IMR-90 (cell line): Measurements from ENCODE around the gene GLT8D2. TPM values are rescaled to one million over a fixed set of nuclear protein-coding genes. Genes with fewer than 3 reads are reported as not detected.

Experiments used
- ATAC-seq: fragments of 200-7000 bp; cut with Tn5 transposase; 2 replicates; pipeline ENCODE4 v1.9.1; 2020; ENCODE audit warnings: low read depth, mild to moderate bottlenecking, moderate library complexity
- BruUV-seq: library from RNA; stranded (reverse); fragments of 400-500 nt; replicated peaks from 2 replicates; lab custom pipeline; 2021; lab: Mats Ljungman, UMichigan
- CTCF ChIA-PET: fragments of 300-600 bp; formaldehyde crosslinking; extraction: SDS; loops from one replicate; lab custom pipeline; 2021; ENCODE audit warnings: antibody characterized with exemption; lab: Yijun Ruan, JAX
- POLR2A ChIA-PET: fragments of 300-600 bp; sonication (Branson Sonifier 250); formaldehyde crosslinking; loops from one replicate; lab custom pipeline; 2022; ENCODE audit warnings: antibody characterized with exemption; ENCODE audit not compliant: unreplicated experiment; lab: Charles Lee
- DNase-seq: peaks from one replicate; pipeline ENCODE4 v3.0.0; 2013
- H2AFZ ChIP-seq: replicated peaks from 2 replicates; pipeline ENCODE3; 2013; ENCODE audit warnings: low read length, mild to moderate bottlenecking; ENCODE audit not compliant: poor library complexity
- H2AK5ac ChIP-seq: 2 replicates; pipeline ENCODE4 v1.6.1; 2013; ENCODE audit warnings: low read depth, low read length, inconsistent platforms
- H2AK9ac ChIP-seq: replicated peaks from 2 replicates; pipeline ENCODE3; 2013; ENCODE audit warnings: mild to moderate bottlenecking, low read depth, low read length, moderate library complexity; ENCODE audit not compliant: poor library complexity
- H2BK120ac ChIP-seq: 2 replicates; pipeline ENCODE4 v1.6.1; 2013; ENCODE audit warnings: low read depth, low read length, inconsistent platforms
- H2BK15ac ChIP-seq: 3 replicates; pipeline ENCODE4 v1.6.1; 2013; ENCODE audit warnings: low read depth, low read length, inconsistent platforms
- H2BK20ac ChIP-seq: 2 replicates; pipeline ENCODE4 v1.6.1; 2013; ENCODE audit warnings: low read depth, mild to moderate bottlenecking, inconsistent platforms, low read length, moderate library complexity
- H2BK5ac ChIP-seq: 2 replicates; pipeline ENCODE4 v1.6.1; 2013; ENCODE audit warnings: mild to moderate bottlenecking, low read depth, low read length, inconsistent platforms; ENCODE audit not compliant: poor library complexity, severe bottlenecking
- H3K14ac ChIP-seq: replicated peaks from 2 replicates; pipeline ENCODE4 v1.6.1; 2013; ENCODE audit warnings: low read depth, low read length, inconsistent platforms
- H3K18ac ChIP-seq: 2 replicates; pipeline ENCODE4 v1.6.1; 2013; ENCODE audit warnings: low read depth, low read length, control low read depth
- H3K23ac ChIP-seq: 2 replicates; pipeline ENCODE4 v1.6.1; 2013; ENCODE audit warnings: low read depth, low read length, inconsistent platforms
- H3K27ac ChIP-seq: 2 replicates; pipeline ENCODE4 v1.5.1; 2013; ENCODE audit warnings: mild to moderate bottlenecking, control low read depth, low read length; ENCODE audit not compliant: insufficient read depth
- H3K27me3 ChIP-seq: 2 replicates; pipeline ENCODE4 v1.6.1; 2013; ENCODE audit warnings: low read length; ENCODE audit not compliant: control insufficient read depth, insufficient read depth
- H3K36me3 ChIP-seq: 2 replicates; pipeline ENCODE4 v1.6.1; 2013; ENCODE audit warnings: low read length, mixed read lengths; ENCODE audit not compliant: control insufficient read depth, insufficient read depth
- H3K4ac ChIP-seq: 2 replicates; pipeline ENCODE4 v1.6.1; 2013; ENCODE audit warnings: low read depth, low read length, inconsistent platforms
- H3K4me1 ChIP-seq: 2 replicates; pipeline ENCODE4 v1.6.1; 2013; ENCODE audit warnings: low read length, mixed read lengths; ENCODE audit not compliant: control insufficient read depth, insufficient read depth
- H3K4me2 ChIP-seq: 2 replicates; pipeline ENCODE4 v1.6.1; 2013; ENCODE audit warnings: low read depth, mild to moderate bottlenecking, control low read depth, low read length, moderate library complexity
- H3K4me3 ChIP-seq: 2 replicates; pipeline ENCODE4 v1.5.1; 2013; ENCODE audit warnings: low read depth, mild to moderate bottlenecking, control low read depth, low read length, moderate library complexity; ENCODE audit not compliant: insufficient read depth
- H3K56ac ChIP-seq: 2 replicates; pipeline ENCODE4 v1.6.1; 2013; ENCODE audit warnings: low read length, inconsistent platforms; ENCODE audit not compliant: insufficient read depth; ENCODE audit errors: extremely low read depth
- H3K79me1 ChIP-seq, 2 experiments: 2 replicates each; pipeline ENCODE4 v1.6.1; 2013; ENCODE audit warnings: low read length in 2 of 2, inconsistent platforms in 1 of 2, low read depth in 1 of 2
- H3K9ac ChIP-seq: 2 replicates; pipeline ENCODE4 v1.6.1; 2013; ENCODE audit warnings: low read depth, low read length, control low read depth
- H3K9me1 ChIP-seq: 2 replicates; pipeline ENCODE4 v1.6.1; 2013; ENCODE audit warnings: low read length, inconsistent platforms; ENCODE audit not compliant: insufficient read depth
- H3K9me3 ChIP-seq: 2 replicates; pipeline ENCODE4 v1.6.1; 2013; ENCODE audit warnings: low read length; ENCODE audit not compliant: control insufficient read depth, insufficient read depth
- H4K20me1 ChIP-seq: 2 replicates; pipeline ENCODE4 v1.6.1; 2013; ENCODE audit warnings: low read length, inconsistent platforms; ENCODE audit not compliant: insufficient read depth
- H4K5ac ChIP-seq: 2 replicates; pipeline ENCODE4 v1.6.1; 2013; ENCODE audit warnings: mild to moderate bottlenecking, low read depth, low read length, control low read depth
- H4K8ac ChIP-seq, 2 experiments: 2 replicates each; pipeline ENCODE4 v1.6.1; 2013; ENCODE audit warnings: low read depth in 2 of 2, low read length in 2 of 2, control low read depth in 1 of 2, inconsistent platforms in 1 of 2
- H4K91ac ChIP-seq: 2 replicates; pipeline ENCODE4 v1.6.1; 2013; ENCODE audit warnings: low read depth, low read length, inconsistent platforms; ENCODE audit not compliant: insufficient read depth
- CEBPB ChIP-seq: IDR thresholded peaks from 2 replicates; pipeline ENCODE4 v1.6.1; 2012; ENCODE audit warnings: low read depth, low read length, improper control_type of control experiment
- FOS ChIP-seq: fragments of 150-350 bp; IDR thresholded peaks from 2 replicates; pipeline ENCODE4 v1.6.1; 2016; ENCODE audit warnings: low read depth, low read length
- MAFK ChIP-seq: IDR thresholded peaks from 2 replicates; pipeline ENCODE4 v1.6.1; 2012; ENCODE audit warnings: low read depth, low read length, improper control_type of control experiment
- MAZ ChIP-seq: IDR thresholded peaks from 2 replicates; pipeline ENCODE4 v1.6.1; 2012; ENCODE audit warnings: low read depth, mild to moderate bottlenecking, low read length, improper control_type of control experiment, moderate library complexity, borderline replicate concordance
- MXI1 ChIP-seq: IDR thresholded peaks from 2 replicates; pipeline ENCODE4 v1.6.1; 2012; ENCODE audit warnings: low read depth, mild to moderate bottlenecking, low read length, moderate library complexity, borderline replicate concordance
- NFE2L2 ChIP-seq: fragments of 150-350 bp; IDR thresholded peaks from 2 replicates; pipeline ENCODE4 v1.6.1; 2016; ENCODE audit warnings: low read depth, mild to moderate bottlenecking, low read length
- POLR2A ChIP-seq: IDR thresholded peaks from 2 replicates; pipeline ENCODE4 v1.6.1; 2012; ENCODE audit warnings: mild to moderate bottlenecking, low read depth, low read length
- RAD21 ChIP-seq: IDR thresholded peaks from 2 replicates; pipeline ENCODE4 v1.6.1; 2012; ENCODE audit warnings: low read length, improper control_type of control experiment
- RCOR1 ChIP-seq: IDR thresholded peaks from 2 replicates; pipeline ENCODE4 v1.6.1; 2012; ENCODE audit warnings: mild to moderate bottlenecking, low read length, improper control_type of control experiment; ENCODE audit not compliant: insufficient replicate concordance
- WGBS, 2 experiments: methylation state at CpG; one replicate each; pipeline versions ENCODE4 v1.1.5 to v1.1.7; 2013; ENCODE audit warnings: missing lambda C conversion rate in 2 of 2; ENCODE audit not compliant: insufficient read length in 1 of 2; ENCODE audit errors: extremely low coverage in 2 of 2; 5-methylcytosine and 5-hydroxymethylcytosine counted together
- dilution Hi-C: fragments of 300-500 bp; cut with HindIII; formaldehyde crosslinking; loops from one replicate; pipeline ENCODE4 v1.14.3; 2018; ENCODE audit warnings: low sequenced_read_pairs; ENCODE audit not compliant: unreplicated experiment
- in situ Hi-C: fragments of 300-500 bp; cut with MboI; formaldehyde crosslinking; loops from 3 replicates; pipeline ENCODE4 v1.14.3; 2019; ENCODE audit warnings: low sequenced_read_pairs, inconsistent platforms, mixed read lengths
- intact Hi-C: fragments of 100-400 bp; cut with micrococcal nuclease; formaldehyde crosslinking; loops from 2 replicates; pipeline ENCODE4 v1.10.0; 2022
- polyA plus RNA-seq, 3 experiments: library from polyadenylated mRNA; depleted of rRNA; stranded (reverse); fragments of >200 nt; gene quantifications; 2 replicates each; pipeline ENCODE4 v1.2.3, GENCODE V29; 2012; ENCODE audit warnings: low replicate concordance in 1 of 3
- total RNA-seq: library from RNA; depleted of rRNA; stranded (reverse); fragments of >200 nt; gene quantifications from 2 replicates; pipeline ENCODE4 v1.2.3, GENCODE V29; 2012

GLT8D2 gene
- total and polyA plus RNA-seq, 2 of the 4 experiments (the other 2 are of a cell fraction): 33.5 to 47.9 TPM

DNA sequence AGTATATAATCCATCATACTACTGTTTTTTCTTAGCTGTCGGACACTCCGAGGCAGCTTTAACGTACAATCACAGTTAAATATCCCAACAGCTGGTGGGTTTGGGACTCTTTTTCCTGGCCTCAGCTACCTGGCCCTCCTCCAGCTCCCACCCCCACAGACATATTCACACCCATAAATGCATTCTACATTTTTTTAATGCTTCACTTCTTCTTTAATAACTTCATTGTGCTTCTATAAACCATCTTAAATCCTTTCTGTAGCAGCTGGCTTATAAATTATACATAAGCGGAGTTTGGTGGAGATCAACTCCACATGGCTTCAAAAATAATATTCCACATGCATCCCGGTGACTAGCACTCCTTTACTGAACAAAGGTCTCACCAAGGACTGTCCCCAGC, 51.0 kb downstream of the GLT8D2 start:
- H3K9me1 ChIP-seq: no peaks in the 10 kb centered on the region
- no peak overlapping the region for H3K23ac ChIP-seq
- 20% methylated on average over 1 of the region's 5 CpGs; no CpG with 5 or more reads in 1 of the 2 experiments for WGBS, 2 experiments
- ATAC-seq: no peak
- no peak overlapping the region for H3K9ac ChIP-seq
- no peak overlapping the region for H3K4me2 ChIP-seq
- no peak overlapping the region for H3K4me3 ChIP-seq
- H3K56ac ChIP-seq: no peak overlapping the region
- H3K4me1 ChIP-seq: peaks cover 2% of the 10 kb centered on the region; the same call in 1 of the 2 replicates
- H4K20me1 ChIP-seq: no peaks in the 10 kb centered on the region
- H4K8ac ChIP-seq: no peak overlapping the region
- no peak overlapping the region for H2AK5ac ChIP-seq
- no peak overlapping the region for H2AFZ ChIP-seq
- no peaks in the 10 kb centered on the region for H3K9me3 ChIP-seq
- no peaks in the 10 kb centered on the region; the same call in 1 of the 2 replicates for H3K36me3 ChIP-seq
- intact Hi-C loops: no loop called here
- H2AK9ac ChIP-seq: no peak overlapping the region
- H3K14ac ChIP-seq: no peak overlapping the region
- no peak overlapping the region for H2BK15ac ChIP-seq
- H2BK120ac ChIP-seq: no peak overlapping the region
- no peak overlapping the region for H4K91ac ChIP-seq
- no peak overlapping the region for H2BK5ac ChIP-seq
- BruUV-seq: no TSS peak
- ChIA-PET POLR2A (no interaction called here), CTCF (no interaction called here)
- DNase-seq: no peak
- H2BK20ac ChIP-seq: no peak overlapping the region
- TF ChIP-seq MXI1 (no peak), MAZ (no peak), FOS (no peak), RAD21 (no peak), POLR2A (no peak), RCOR1 (no peak), MAFK (no peak), CEBPB (no peak), NFE2L2 (no peak)
- H3K4ac ChIP-seq: no peak overlapping the region
- in situ Hi-C loops: no loop called here
- H4K5ac ChIP-seq: no peak overlapping the region
- H3K79me1 ChIP-seq: no peaks in the 10 kb centered on the region; a peak in 1 of 4 replicates
- no peak overlapping the region for H3K18ac ChIP-seq
- H3K27me3 ChIP-seq: no peaks in the 10 kb centered on the region
- dilution Hi-C loops: no loop called here
- H3K27ac ChIP-seq: no peak overlapping the region
